Fibroblast of pulmonary artery (primary cell): Measurements from ENCODE around the gene EPHA10.

Experiments used
- DNase-seq: peaks from one replicate; pipeline ENCODE4 v3.0.0-alpha.2; 2010; ENCODE audit warnings: low read depth
- H3K4me3 ChIP-seq: replicated peaks from 2 replicates; pipeline ENCODE4 v1.5.1; 2011; ENCODE audit warnings: low read depth, mild to moderate bottlenecking, control low read depth, low read length, moderate library complexity
- TF ChIP-seq, protein P1 (sequence below): IDR thresholded peaks from 2 replicates; pipeline ENCODE4 v1.5.1; 2011; ENCODE audit warnings: mild to moderate bottlenecking, control low read depth, low read length, inconsistent platforms; ENCODE audit errors: missing control alignments

Gene EPHA10

DNA sequence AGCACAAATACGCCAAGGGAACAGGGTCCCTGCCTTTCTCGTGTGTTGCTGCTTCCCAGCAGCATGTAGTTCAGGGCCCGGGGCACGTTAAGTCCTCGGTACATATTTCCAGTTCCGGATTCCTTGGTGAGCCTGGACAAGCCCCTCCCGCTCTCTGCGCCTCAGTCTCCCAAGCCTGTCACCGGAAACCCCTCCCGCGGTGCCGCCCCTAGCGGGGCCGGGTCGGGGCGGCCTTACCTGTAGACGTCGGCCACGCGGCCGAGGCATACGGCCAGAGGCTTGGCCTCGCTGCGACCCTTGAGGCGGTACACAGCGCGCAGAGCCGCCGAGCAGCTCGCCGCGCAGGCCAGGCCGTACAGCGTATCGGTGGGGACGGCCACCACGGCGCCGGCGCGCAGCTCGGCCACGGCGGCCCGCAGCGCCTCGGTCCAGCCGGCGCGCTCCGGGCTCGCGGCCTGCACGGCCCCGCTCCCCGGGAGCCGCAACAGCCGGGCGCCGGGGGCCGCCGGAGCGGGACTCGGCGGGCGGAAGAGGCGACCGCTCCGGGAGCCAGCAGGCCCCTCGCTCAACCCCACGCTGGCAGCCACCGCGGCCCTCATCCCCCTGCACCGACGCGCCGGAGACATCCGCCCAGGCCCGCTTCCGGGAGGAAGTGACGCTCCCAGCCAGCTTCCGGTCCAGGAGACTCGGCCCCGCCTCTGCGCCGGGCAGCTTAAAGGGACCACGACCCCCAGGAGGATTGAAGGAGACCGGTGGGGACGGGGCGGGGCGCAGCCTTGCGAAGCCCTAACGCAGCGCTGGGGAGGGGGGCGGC lies 42.8 kb upstream of the EPHA10 start, which contains the start of the genes C1orf122 and YRDC:
TSS of gene C1orf122 (plus strand) at position 236 of the 814 bp plus-strand sequence. CDS start 615 bp downstream, outside the sequence.
TSS of gene YRDC (minus strand) at position 654 of the 814 bp plus-strand sequence. CDS start at position 626, 28 bp downstream.
- DNase-seq = peak; percentile 93
- TF ChIP-seq, protein P1, sequence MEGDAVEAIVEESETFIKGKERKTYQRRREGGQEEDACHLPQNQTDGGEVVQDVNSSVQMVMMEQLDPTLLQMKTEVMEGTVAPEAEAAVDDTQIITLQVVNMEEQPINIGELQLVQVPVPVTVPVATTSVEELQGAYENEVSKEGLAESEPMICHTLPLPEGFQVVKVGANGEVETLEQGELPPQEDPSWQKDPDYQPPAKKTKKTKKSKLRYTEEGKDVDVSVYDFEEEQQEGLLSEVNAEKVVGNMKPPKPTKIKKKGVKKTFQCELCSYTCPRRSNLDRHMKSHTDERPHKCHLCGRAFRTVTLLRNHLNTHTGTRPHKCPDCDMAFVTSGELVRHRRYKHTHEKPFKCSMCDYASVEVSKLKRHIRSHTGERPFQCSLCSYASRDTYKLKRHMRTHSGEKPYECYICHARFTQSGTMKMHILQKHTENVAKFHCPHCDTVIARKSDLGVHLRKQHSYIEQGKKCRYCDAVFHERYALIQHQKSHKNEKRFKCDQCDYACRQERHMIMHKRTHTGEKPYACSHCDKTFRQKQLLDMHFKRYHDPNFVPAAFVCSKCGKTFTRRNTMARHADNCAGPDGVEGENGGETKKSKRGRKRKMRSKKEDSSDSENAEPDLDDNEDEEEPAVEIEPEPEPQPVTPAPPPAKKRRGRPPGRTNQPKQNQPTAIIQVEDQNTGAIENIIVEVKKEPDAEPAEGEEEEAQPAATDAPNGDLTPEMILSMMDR = no peak
- H3K4me3 ChIP-seq = peak within 1 kb of the TSS; percentile 84

- DNase-seq = no peak
- peak overlapping the region; percentile 84 for H3K4me3 ChIP-seq
- TF ChIP-seq, protein P1 = no peak
Observed at GRCh38 chr1:37807220-37807554, 42.3 kb upstream of the EPHA10 start.

- TF ChIP-seq, protein P1 = no peak
- no peak overlapping the region for H3K4me3 ChIP-seq
- no peak for DNase-seq
Observed at GRCh38 chr1:37802439-37802838, 37.5 kb upstream of the EPHA10 start.

- peak; percentile 44 for DNase-seq
- no peak overlapping the region for H3K4me3 ChIP-seq
- TF ChIP-seq, protein P1 = no peak
Observed at GRCh38 chr1:37797750-37798345, 32.9 kb upstream of the EPHA10 start.

DNA sequence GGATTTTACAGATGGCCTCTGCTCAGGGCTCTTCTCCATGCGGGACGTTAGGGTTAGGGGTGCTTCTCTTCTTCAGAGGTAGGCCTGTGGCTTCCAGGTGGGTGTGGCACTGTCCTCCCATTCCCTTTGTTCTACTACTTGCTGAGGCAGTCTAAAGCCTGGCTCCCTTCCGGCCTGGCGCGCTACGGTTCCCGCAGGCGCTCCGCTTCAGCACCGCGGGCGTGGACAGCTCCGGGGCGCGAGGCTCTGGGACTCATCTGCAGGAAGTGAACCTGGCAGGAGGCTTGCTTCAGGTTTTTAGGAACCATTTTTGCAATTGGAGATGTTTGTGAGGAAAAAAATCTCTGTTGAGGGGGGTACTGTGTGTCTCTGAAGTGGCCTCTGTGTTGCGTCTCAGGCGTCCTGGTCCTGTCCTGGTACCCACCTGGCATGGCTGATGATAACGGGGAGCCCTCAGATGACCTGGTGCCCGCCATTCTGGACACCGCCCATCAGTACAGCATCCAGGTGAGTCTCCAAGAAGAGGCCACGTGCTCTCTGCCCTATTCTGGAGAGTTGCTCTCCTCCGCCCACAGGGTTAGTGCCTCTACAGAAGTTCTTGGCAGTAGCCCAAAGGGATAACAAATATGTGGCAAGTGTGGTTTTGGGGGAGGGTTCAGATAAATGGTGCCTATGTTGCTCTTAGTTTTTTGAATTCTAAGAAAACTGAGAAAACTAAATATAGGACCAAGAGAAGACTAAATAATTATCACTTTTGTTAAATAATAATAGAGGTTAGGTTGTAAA lies 30.6 kb upstream of the EPHA10 start:
- TF ChIP-seq, protein P1 = no peak
- H3K4me3 ChIP-seq = no peak overlapping the region
- DNase-seq = peak; percentile 58

DNA sequence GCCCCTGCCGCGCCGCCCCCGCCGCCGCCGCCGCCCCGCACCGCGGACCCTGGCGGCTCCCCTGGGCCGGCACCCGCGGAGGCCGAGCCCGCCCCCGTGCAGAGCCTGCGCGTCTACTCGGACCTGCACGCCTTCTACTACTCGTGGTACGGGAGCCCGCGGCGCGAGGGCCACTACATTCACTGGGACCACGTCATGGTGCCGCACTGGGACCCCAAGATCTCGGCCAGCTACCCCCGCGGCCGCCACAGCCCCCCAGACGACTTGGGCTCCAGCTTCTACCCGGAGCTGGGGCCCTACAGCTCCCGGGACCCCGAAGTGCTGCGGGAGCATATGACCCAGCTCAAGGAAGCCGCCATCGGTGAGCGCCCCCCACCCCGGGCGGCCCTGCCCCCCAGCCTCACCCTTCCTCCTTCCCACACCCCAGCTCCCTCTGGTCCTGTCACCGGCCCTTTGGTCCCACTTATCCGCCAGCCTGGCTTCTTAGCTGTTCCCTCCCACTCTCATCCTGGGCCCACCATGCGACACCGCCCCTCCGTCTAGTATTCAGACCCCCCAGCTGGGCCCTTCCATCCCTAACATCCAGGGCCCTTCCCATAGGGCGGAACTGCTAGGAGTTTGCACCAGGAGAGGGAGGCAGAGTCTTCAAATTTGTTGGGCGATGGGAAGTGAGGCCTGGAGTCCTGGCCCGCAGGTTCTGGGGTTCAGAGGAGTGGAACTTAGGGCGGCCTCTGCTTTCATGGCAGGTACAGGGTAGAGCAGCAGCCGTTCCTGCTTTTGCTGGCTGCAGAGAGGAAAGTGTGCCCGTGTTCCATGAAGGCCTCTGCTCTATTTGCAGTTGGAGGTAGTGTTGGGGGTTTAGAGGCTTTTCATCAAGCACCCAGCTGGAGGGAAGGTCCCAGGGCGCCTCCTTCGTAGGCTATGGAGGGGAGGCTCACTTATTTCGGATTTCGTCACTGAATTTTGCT lies 29.7 kb upstream of the EPHA10 start:
- H3K4me3 ChIP-seq = no peak overlapping the region
- DNase-seq = no peak
- TF ChIP-seq, protein P1 = no peak
